GM19455 (cell line): Measurements from ENCODE around the gene SLC7A5.
"Not testable (repeated sequence)": the region's sequence is repeated elsewhere in the genome, so short reads cannot be mapped to it uniquely, and the experiment has no call there.

ENCODE experiments used
- ATAC-seq: cut with Tn5 transposase; IDR thresholded peaks from one replicate; pipeline ENCODE4 v1.9.1; 2021; ENCODE audit not compliant: unreplicated experiment

The SLC7A5 gene

DNA sequence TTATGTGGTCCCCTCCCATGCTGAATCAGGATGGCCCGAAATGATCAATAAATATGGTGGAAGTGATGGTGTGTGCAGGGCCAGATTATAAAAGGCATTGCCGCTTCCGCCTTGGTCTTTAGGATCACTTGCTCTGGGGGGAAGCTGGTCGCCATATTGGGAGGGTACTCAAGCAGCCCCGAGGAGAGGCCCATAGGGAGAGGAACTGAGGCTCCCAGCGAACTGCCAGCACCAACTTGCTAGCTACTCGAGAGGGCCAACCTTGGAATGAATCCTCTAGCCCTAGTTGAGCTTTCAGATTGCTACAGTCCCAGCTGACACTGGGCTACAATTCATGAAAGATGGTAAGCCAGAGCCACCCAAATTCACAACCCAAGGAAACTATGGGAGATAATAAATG, 19.0 kb upstream of the SLC7A5 start:
- ATAC-seq: not testable (repeated sequence)

DNA sequence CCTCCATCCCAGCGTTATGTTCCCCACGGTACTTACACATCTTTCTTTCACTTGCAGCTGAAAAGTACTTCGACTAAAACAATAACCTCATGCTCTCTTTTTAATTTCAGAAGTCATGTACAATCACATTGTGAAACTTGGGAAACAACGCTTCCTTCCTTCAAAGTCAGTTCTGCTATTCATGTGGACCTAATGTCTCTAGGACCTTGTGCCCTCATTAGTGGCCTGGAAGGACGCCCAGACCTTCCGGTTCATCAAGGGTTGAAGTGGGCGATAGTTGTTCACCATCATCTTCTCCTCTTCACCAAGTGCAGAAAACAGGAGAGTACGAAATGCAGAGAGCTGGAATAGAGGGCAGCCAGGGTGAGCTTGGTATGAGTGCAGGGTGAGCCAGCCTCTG, 18.6 kb upstream of the SLC7A5 start:
- not testable (repeated sequence) for ATAC-seq

DNA sequence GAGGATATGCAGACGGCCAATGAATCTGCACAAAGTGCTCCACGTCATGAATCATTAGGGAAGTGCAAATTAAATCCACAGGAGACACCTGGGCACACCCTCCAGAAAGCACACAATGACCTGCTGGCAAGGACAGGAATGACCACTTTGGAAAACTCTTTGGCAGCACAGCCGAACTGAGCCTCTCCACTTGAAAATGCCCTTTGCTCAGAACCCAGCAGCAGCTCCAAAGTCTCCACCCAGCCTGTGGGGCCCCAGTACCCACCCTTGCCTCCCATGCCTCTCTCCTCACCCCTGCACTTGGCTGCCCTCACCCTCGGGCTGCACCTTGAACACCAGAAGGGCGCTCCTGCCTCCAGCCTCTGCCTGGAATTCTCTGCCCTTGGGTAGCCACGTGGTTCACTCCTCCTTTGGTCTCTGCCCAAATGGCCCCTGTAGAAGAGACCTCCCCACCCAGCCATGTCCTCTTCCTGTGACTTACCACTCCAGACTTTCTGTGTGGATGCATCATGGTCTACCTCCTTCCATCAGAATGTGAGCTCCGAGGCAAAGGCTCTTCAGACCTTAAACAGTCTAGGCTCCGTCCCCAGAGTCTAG, 16.2 kb upstream of the SLC7A5 start:
- ATAC-seq: not testable (repeated sequence)

DNA sequence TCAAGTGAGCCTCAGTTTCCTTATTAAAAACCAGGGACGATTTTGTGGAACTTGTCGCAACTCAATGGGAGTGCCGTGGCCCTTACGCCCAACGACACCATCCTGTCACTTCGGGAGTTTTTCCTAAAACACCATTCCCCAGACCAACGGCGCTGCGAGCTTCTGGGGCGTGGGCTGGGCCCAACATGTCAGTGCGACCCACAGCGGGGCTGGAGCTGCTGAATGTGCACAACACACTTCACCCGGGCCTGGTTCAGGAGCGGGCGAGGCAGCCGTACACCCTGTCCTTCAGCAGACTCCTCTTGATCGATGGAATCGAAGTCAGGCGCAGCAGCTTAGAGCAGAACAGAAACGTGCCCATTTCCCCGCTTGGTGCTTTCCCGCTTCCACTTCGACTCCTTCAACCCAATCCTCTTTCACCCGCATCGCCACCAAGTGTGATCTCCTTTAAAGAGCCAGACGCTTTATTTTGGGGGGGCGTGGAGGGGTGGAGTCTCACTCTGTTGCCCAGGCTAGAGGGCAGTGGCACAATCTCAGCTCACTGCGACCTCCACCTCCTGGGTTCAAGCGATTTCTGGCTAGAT, 13.2 kb upstream of the SLC7A5 start:
- ATAC-seq: no peak

DNA sequence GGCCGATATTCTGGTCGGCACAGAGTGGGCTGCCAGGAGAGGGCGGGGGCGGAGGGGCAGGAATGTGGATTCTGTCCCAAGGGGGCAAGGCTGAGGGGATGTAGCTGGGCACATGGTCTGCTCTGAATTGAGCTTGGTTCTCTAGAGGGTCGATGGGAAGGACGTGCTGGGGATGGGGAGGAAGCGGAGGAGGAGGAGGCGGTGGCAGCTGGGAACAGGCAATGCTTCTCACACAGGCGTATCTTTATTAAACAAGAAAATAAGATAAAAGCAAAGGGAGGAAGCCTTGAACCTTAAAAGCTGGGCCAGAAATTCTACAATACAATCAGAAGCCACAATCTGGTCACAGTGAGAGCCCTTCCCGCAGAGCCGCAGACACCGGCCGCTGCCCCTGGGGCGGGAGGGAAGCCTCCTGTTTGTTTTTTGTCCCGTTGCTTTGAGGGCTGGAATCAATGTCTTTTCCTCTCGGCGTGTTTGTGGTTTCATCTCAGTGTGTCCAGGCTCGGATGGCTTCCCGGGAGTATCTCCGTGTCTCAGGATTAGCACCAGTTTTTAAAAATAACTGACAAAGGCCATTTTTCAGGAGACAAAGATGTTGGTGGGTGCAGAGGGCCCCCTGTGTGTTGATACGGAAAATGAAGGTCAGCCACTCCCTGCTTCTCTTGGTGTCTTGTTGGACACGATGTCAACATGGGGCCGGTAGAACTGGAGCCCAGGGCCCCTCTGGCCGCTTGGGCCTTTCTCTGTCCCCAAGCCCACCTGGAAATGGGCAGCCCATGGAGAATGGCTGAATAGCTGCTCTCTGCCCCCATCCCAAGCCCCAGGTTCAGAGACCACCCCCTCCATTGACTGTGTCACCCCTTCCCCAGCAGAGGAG, 12.3 kb upstream of the SLC7A5 start:
- ATAC-seq: no peak

DNA sequence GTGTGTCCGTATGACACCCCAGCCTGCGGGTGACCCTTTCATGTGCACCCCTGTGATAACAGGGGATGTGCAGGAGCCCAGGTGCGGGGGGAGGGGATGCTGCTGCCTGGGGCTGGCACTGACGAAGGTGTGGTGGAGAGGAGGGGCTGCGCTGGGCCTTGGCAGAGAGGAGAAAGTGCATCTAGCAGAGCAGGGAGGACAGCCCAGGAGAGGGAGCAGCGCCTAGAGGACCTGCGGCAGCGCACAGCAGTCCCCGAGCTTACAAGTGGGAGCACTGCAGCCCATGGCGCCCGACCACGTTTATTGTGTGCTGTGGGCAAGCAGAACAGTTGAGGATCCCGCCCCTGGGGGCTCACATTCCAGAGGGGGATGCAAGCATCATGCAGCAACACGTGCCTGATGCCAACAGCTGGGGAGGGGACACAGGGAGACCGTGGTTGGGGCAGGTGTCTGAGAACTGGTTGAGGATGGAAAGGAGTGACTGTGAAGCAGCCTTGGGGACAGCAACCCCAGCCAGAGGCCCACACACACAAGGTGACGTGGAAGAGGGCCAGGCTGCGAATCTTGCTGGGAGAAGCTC, 10.9 kb upstream of the SLC7A5 start:
- no peak for ATAC-seq

DNA sequence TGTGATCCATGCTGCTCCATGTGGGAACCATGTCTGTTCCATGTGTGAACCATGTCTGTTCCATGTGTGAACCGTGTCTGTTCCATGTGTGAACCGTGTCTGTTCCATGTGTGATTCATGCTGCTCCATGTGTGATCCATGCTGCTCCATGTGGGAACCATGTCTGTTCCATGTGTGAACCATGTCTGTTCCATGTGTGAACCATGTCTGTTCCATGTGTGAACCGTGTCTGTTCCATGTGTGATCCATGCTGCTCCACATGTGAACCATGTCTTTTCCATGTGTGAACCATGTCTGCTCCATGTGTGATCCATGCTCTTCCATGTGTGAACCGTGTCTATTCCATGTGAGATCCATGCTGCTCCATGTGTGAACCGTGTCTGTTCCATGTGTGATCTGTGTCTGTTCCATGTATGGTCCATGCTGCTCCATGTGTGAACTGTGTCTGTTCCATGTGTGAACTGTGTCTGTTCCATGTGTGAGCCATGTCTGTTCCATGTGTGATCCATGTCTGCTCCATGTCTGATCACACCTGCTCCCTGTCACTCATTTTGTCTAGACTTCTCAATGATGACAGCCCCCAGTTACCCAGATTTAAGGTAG, 10.2 kb upstream of the SLC7A5 start:
- not testable (repeated sequence) for ATAC-seq

DNA sequence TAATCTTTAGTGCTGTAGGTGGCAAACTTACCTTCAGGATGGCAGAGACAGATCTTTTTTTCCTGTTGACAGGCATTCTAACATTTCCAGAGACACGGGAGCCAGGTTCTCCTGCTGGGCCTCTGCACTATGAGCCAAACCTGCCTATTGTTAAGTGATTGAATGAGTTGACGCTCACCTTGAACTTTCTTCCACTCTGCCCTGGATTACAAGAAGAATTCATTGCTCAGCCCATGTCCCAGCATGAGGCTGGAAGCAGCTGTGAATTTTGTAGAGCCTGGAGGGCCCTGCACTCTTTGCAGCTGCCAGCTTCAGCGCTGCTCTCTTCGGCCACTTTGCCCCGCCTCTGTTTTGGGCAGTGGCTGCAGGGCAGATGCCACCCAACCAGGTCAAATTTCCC, 9.4 kb upstream of the SLC7A5 start:
- no peak for ATAC-seq

DNA sequence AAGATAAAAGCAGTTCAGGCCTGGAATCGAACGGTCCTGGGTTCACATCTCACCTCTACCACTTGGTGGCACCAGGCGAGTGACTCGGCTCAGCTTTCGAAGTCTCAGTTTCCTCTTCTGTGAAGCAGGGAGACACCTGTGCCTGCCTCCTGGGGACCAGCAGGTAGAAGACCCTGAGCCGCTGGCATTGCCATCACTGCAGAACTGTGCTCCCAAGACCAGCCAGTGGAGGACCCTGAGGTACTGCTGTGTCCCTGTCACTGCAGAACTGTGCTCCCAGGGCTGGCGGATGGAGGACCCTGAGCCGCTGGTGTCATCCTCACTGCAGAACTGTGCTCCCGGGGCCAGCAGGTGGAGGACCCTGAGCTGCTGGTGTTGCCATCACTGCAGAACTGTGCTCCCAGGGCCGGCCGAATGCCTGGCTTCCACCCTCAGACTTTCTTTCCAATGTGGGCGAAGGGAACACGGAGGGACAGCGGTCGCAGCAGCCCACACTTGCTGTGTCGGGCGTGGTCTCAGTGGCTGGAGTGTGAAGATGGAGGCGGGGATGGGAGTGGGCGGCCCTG, 8.7 kb upstream of the SLC7A5 start:
- ATAC-seq: no peak

DNA sequence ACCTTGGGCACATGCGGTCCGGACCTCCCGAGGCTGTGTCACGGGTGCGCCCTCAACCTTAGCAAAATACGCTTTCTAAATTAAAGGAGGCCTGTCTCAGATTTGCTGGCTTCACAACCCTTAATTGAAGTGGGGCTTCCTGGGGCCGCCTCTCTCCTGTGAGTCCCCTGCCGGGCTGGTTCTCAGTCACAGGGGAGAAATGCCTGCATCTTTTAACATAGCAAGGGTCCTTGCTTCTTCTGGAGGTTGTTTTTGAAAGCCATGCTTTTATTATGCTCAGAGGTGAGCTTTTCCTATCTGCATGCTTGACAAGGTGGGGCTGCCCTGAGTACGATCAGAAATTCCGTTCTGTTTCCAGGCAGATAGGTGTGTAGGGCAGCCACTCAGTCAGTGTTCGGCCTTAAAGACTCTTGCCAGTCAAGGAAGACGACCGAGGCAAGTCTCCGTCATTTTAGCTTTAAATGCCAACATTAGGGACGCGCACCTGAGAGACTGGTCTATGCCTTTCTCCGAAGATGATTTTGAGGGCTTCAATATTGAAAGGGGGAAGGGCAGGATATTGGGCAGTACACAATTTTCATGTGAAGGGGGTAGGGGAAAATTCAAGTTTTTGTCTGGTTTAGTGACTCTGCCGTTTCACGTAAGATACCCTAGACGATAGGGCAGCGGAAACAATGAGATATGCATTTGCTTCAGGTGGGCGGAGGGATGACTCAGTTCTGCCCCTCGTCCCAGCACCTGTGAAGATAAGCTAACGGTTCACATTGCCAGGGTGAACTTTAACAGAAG, 5.5 kb upstream of the SLC7A5 start:
- no peak for ATAC-seq

DNA sequence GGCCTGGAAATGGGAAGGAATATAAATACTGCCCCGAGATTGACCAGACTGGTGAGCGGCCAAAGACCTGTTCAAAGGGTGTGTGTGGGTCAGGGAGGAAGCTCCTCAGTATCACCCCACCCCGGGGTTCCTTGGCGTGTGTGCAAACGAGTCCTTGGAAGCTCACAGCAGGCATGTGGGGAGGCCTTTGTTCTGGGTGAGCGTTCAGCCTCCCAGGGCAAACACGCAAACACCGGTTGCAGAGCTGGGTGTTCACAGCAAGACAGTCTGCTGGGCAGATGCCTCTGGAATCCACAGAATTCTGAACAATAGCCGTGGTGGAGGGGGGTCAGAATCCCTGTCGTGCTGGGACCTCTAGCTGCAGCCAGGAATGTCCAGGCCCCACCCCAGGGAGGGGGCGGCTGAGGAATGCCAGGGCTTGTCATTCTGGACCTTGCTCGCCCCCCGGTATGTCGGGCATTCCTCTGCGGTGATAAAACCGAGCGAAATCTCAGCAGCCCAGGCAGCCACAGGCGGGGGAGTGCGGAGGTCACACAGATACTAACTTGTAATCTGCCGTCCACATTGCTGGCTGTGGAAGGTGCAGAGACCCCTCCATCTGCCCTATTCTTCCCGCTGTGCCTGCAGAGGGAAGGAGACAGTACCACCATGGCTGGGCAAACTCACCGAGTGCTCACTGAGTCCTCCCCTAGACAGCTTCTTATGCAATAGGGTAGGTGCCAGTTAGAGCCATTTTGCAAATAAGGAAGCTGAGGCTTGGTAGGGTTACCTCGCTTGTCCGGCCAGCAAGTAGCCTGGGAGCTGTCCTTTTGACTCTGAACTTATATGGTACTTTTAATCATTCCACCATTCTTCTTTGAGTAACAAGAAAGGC, 1.3 kb upstream of the SLC7A5 start:
- ATAC-seq: not testable (repeated sequence)

DNA sequence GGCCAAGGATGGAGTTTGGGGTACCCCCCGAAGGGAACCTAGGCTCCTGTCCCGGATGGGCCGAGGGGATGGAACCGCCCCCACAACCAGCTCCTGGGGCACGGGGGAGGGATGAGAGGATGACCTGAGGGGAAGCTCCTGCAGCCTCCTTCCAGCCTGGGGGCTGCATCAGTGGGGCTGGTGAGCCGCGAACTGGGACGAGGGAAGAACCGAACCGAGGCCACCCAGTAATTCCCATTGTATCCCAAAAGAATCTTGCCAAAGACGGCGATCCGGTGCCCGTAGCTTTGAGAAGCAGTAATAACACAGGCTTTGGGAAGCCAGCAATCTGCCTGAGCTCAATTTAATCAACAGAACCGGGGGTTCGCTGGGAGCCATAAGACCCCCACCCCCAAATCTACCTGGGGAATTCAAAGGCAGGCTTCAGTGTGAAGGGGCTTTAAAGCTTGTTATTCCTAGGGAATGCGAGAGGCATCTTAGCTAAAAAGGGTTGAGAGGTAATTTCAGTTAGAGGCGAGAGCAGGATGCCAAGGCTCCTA, 641 bp upstream of the SLC7A5 start:
- ATAC-seq: not testable (repeated sequence)

DNA sequence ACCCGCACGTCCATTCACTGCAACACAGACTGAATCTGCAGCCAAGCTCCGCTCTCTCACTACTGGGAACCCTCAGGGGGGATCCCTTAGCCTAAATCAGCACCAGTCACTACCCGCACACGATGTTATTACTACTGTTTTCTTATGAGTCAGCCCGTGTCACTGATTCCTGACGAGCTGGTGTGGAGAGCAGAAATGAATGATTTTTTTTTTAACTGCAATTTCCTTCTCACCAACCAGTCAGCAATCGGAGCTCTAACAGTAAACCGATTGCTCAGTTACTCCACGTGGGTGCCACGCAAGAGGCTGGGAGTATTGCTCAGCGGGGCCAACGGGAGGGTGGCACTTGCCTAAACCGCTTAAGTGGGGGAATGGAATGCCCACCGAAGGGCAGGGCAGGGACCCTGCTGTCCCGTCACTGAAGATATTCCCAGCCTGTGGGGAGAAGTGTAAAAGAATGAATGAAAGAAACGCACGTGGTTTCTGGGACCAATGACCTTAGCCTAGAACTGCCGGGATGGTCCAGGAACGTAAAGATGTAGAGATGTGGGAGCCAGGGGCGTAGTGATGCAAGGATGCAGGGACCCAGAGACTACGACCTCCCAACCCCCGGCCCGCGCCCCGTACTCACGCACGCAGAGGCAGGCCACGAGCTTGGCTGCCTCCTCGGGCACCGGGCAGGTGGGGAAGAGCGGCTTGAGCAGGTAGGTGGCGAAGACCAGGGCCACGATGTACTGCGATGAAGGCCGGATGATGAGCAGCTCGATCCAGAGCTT, 865 bp downstream of the SLC7A5 start:
- ATAC-seq: not testable (repeated sequence)

DNA sequence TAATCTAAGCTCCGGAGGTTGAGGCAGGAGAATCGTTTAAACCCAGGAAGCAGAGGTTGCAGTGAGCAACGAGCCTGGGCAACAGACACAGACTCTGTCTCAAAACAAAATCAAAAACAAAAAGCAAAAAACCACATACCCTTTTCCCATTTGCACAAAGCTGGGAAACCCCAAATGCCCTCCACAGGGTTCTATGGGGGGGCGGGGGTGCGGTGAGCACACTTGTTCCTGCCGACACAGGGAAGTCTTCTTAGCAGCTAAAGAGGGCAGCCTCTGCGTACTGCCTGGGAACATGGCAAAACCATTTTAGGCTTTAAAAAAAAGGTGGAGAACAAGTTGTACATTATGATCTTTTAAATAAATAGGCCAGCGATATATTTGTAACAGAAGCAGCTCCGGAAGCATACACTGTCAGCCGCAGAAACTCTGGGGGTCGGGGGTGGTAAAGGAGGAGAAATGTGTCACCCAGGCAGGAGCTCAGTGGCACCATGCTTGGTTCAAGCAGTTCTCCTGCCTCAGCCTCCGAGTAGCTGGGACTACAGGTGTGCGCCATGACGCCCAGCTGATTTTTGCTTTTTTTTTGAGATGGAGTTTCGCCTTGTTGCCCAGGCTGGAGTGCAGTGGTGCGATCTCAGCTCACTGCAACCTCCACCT, 3.3 kb downstream of the SLC7A5 start:
- not testable (repeated sequence) for ATAC-seq

DNA sequence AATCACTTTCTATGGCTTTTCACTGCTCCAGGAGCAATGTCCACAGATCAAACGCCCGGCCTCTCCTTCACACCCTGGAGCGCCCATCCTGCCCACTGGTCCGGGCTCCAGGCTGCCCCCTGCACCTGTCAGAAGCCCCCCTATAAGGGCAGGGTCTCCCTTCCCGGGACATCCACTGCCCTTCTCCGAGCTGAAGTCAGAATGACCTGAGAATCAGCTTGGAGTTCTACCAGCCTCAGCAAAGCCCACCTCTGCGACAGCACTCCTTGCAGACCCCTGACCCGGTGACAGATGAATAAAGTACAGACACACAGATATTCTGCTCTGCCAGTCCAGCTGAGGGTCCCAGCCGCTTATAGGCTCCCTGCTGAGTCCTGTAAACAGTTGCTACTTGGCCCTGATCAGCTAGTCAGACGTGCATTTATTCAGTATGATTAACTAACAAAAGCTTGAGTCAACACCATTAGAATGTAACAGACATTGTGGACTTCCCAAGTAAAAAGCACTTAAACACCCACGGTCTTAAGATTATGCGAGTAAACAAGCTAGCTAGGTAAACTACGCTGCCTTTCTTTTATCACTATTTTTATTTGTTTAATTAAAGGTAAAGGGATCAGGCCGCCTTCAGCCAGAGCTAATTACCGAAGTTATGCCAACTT, 4.8 kb downstream of the SLC7A5 start:
- ATAC-seq: no peak

DNA sequence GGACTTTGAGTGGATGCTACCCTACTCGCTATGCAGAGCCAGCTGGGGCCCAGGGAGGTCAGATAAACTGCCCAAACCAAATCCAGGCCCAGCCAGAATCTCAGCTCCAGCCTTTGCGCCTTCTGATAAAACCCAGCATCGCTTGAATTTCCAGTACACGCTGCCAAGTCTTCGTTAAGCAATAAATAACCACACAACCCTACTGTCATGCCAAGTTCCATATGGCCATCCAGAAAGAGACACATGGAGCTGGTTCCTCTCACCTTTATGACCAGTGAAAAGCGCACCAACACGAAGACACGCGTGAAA, 6.0 kb downstream of the SLC7A5 start:
- ATAC-seq: not testable (repeated sequence)

DNA sequence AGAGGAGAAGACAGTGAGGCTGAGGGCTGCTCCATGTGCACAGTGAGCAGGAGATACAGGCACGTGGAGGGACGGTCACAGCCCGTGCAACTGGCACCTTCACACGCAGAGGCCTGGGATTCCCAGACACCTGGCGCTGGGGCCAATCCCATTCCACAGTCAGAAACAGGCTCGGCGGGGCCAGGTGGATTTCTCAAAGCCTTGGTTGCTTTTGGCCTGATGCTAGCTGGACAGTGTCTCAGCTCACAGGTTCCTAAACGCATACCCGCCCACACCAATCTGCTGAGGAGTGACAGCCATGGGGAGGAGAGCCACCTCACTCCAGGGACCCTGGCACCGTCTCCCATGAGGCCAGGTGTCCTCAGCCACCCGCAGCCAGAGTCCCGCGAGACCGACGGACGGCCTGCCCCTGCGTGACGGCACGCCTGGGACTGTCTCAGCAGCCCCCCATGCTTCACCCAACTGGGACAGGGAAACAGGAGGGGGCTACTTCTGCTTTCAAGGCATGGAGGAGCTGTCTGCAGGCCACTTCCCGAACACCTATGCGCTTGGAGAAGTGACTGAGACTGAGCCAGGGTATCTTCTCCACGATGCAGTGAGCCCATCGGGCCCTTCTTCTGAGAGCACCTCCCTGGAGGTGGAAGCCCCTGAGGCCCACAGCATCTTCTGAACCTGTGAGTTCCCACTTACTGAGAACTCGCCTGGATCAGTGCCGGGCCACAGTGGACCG, 6.5 kb downstream of the SLC7A5 start:
- not testable (repeated sequence) for ATAC-seq
